ENCODE results near the gene TMEM233. TPM values are rescaled to one million over a fixed set of nuclear protein-coding genes. Genes with fewer than 3 reads are reported as not detected.

Gene TMEM233
- total and polyA plus RNA-seq, 2 of the 8 experiments (the other 6 are each of a cell fraction or from before 2014, with no cell fraction given) = 0.09 TPM

DNA sequence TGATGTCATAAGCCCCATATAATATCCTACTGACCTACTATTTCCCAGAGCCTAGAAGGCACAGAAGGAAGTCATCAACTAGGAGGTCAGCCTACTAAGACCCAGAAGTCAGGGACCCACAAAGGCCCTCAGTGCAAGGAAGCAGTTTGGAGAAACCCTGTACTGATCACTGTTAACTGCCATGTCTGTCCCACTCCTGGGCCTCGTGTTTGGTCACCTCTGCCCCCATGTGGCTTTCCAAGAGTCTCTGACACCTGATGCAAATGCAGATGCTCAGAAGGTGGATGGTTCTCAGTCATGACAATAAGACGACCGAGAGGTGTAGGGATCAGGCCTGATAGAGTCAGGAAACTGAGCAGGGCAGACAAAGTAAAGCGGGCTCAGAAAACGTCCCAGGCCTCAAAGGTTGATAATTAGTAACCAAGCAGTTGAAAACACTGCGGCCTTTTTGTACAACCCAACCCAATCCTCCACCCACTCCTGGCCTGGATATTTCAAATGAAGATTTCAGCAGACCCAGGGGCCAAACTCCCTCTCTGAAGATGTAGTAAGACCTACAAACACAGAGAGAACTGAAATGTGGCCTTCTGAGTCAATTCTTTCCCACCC is 97.7 kb downstream of the TMEM233 start:
- CTCF ChIA-PET (ENCODE audit: partially characterized antibody) = interaction anchor here (0.6 kb wide), 1 partner anchor 114 kb away, joined by 3 read pairs; no protein-coding TSS in a partner anchor
- no peak overlapping the region for H3K56ac ChIP-seq (replicated peaks; ENCODE audit: insufficient read length, low read depth, low read length)
- no peak overlapping the region for H3K4ac ChIP-seq (replicated peaks; ENCODE audit: insufficient read length, low read depth, low read length)
- no peak overlapping the region for H4K5ac ChIP-seq (ENCODE audit: insufficient read length, low read depth, low read length)
- no peaks in the 10 kb centered on the region; a peak in 1 of 4 replicates for H3K9me3 ChIP-seq (ENCODE audit: insufficient read depth in 2 of 2, low read depth in 1 of 2, low read length in 1 of 2)
- no peak overlapping the region for H3K23ac ChIP-seq (ENCODE audit: insufficient read length)
- H2BK120ac ChIP-seq (replicated peaks; ENCODE audit: low read depth, low read length) = no peak overlapping the region
- no peak overlapping the region for H3K9ac ChIP-seq (replicated peaks in 1 of 4; ENCODE audit: extremely low read depth in 1 of 4, low read depth in 3 of 4, low read length in 3 of 4)
- H3K4me1 ChIP-seq (replicated peaks in 1 of 4; ENCODE audit: control insufficient read depth in 3 of 4, insufficient read depth in 4 of 4, low read length in 3 of 4) = no peaks in the 10 kb centered on the region; a peak in 1 of 7 replicates
- H2BK20ac ChIP-seq (ENCODE audit: low read length) = no peak overlapping the region
- H3K14ac ChIP-seq (ENCODE audit: insufficient read length) = no peak overlapping the region
- H3K4me2 ChIP-seq (ENCODE audit: insufficient read depth in 1 of 2, low read depth in 2 of 2, low read length in 2 of 2) = no peak overlapping the region
- H2BK5ac ChIP-seq (ENCODE audit: low read depth, low read length) = no peak overlapping the region
- peaks cover 0 to 2% of the 10 kb centered on the region in 2 experiments for H4K20me1 ChIP-seq (replicated peaks in 1 of 2; ENCODE audit: control insufficient read depth in 1 of 2, insufficient read depth in 2 of 2, low read length in 2 of 2)
- no peak overlapping the region for H2BK15ac ChIP-seq (ENCODE audit: low read length)
- no peak for FAIRE-seq
- POLR2A ChIA-PET (ENCODE audit: partially characterized antibody) = no interaction called here
- no peak overlapping the region for H3K4me3 ChIP-seq (ENCODE audit: extremely low read depth in 1 of 4, insufficient read depth in 2 of 4, low read depth in 3 of 4, low read length in 4 of 4)
- peaks cover 7 to 28% (median 9%) of the 10 kb centered on the region in 4 experiments; a peak in 7 of 8 replicates for H3K36me3 ChIP-seq (ENCODE audit: control insufficient read depth in 2 of 4, insufficient read depth in 4 of 4, low read length in 3 of 4)
- H3K18ac ChIP-seq (ENCODE audit: extremely low read depth, low read length) = no peak overlapping the region
- H3K27ac ChIP-seq (ENCODE audit: low read depth, low read length) = no peak overlapping the region; the same call in 1 of the 2 replicates
- H4K91ac ChIP-seq (replicated peaks; ENCODE audit: insufficient read length, low read length) = no peak overlapping the region
- no peak overlapping the region for H2BK12ac ChIP-seq (ENCODE audit: low read depth, low read length)
- H3K27me3 ChIP-seq (replicated peaks in 1 of 4; ENCODE audit: control insufficient read depth in 3 of 4, extremely low read depth in 1 of 4, insufficient read depth in 3 of 4, low read length in 3 of 4) = no peaks in the 10 kb centered on the region
- H3K23me2 ChIP-seq (ENCODE audit: low read depth, low read length) = no peaks in the 10 kb centered on the region
- no peak overlapping the region for H4K8ac ChIP-seq (ENCODE audit: extremely low read depth, insufficient read depth, low read length)
- WGBS, 2 experiments (ENCODE audit: extremely low coverage in 1 of 2, insufficient coverage in 1 of 2, insufficient read length in 1 of 2, insufficient replicate concordance in 2 of 2, low coverage in 1 of 2, low lambda C conversion rate in 2 of 2, missing lambda C conversion rate in 1 of 2) = 91% methylated on average over 6 of the region's 6 CpGs; no CpG with 5 or more reads in 1 of the 2 experiments
- no peak overlapping the region for H2AFZ ChIP-seq (ENCODE audit: low read length)
- H3K79me1 ChIP-seq (ENCODE audit: low read depth, low read length) = no peaks in the 10 kb centered on the region; the same call in 1 of the 2 replicates
- H3K79me2 ChIP-seq (ENCODE audit: control insufficient read depth in 1 of 2, insufficient read depth in 2 of 2, low read length in 2 of 2) = no peaks in the 10 kb centered on the region
- no peak for DNase-seq (ENCODE audit: low read depth in 1 of 2, low spot score in 2 of 2)
- no peak overlapping the region for H2AK5ac ChIP-seq (ENCODE audit: low read depth, low read length)
- TF ChIP-seq SP2 (IDR thresholded peaks at IDR 0.05; ENCODE audit: low read length) = no peak
- TF ChIP-seq TAF1 (IDR thresholded peaks at IDR 0.05; ENCODE audit: low read depth, low read length) = no peak
- no peak for TF ChIP-seq SRF (IDR thresholded peaks at IDR 0.05; ENCODE audit: low read depth, low read length)
- no peak for TF ChIP-seq POLR2A (IDR thresholded peaks at IDR 0.05; ENCODE audit: control extremely low read depth in 1 of 2, low read depth in 2 of 2, low read length in 2 of 2)
- no peak for TF ChIP-seq POU5F1 (IDR thresholded peaks at IDR 0.05; ENCODE audit: low read depth, low read length)
